Measurements from ENCODE around the gene IKBKE.

The IKBKE gene

DNA sequence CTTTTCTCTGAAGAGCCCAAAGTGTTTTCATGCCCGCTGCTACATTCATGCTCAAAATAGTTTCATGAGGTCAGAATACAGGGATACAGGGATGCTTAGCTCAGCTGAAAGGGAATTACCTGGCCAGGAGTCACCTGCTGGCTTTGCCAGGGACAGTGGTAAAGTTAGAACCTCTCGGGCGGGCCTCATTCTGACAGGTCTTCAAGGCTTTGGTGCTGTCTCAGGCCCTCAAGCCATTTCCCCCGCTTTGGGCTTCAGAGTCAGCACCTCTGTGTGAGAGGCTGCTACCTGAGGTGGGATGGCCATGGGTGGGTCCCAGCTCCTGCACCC lies 42.5 kb downstream of the IKBKE start:
- no peak for DNase-seq (ENCODE audit: low read depth)

DNA sequence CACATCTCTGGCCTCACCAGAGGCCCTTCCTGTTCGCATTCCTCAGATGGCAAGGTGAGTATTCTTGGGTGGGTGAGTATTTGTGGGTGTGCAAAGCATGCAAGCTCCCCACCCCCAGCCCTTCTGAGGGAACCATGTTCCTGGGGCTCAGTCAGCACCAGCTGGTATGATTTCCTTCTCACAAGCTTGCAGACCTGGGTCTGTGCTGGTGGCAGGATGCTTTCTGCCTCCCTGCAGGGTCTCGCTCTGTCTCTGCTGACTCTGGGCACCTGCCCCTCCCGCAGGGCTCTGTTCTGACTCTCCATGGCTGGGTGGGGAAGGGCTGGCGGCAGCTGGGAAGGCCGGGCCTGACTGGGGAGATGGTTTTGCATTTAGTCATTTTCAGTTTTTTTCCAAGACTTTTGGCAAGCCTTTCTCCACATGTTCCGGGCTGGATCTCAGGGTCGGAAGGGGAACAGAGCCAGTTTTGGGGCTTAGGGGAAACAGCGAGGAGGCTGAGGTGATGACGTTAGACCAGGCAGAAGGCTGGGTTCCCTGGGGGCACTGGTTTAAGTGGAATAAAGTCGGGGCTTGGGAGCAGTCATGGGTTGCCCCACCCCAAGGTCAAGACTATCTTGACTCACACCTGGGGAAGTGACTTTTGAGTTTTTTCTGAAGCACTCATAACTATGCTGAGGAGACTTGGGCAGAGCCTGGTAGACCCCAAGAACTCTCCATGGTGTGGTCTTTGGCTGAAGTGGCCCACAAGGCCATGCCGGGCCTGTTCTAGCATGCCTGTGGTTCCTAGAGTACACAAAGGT lies 43.2 kb downstream of the IKBKE start:
- no peak for DNase-seq (ENCODE audit: low read depth)

DNA sequence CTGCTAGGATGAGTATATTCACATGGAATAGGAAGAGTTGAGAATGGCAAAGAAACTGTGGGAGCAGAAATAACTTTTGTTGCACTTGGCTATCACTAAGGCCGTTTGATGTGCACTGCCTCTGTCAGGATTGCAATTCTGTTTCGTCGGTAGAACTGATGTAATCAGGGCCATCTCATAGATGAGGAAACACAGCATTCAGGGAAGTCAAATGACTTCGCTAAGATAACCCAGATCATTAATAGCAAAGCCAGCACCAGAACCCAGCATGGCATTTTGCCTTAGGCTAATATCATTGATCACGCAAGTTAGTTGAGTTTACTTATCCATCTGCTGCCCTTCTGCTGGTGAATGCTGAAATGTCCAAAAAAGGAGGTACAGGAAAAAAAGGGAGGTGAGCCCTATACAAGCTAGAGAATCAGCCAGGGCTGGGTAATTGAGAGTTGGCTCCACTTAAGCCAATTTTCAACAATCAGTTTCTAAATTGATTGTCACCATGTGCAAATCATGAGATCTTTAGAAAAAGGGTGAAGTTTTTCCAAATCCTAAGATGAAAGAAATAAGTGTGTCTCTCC lies 44.6 kb downstream of the IKBKE start:
- no peak for DNase-seq (ENCODE audit: low read depth)

GRCh38 chr1:206516728-206516990 lies 46.4 kb downstream of the IKBKE start:
- no peak for DNase-seq (ENCODE audit: low read depth)

DNA sequence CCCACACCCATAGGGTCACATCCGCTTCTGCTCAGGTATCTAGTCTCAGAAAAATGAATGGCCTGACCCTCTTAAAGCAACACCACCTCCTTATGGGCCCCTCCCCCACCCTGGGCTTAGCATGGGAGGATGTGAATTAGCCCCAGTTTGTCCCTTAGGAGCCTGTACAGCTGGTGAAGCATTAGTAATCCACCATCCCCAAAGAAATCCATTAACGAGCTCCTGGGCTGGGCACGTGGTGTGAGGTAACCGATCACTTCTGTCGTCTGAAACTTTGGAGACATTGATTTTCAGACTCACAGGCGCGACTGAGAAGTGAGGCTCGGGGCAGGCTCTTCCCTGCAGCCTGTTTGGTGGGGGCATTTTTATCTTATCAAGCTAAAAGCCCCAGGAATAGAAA lies 47.5 kb downstream of the IKBKE start:
- DNase-seq (ENCODE audit: low read depth): no peak

DNA sequence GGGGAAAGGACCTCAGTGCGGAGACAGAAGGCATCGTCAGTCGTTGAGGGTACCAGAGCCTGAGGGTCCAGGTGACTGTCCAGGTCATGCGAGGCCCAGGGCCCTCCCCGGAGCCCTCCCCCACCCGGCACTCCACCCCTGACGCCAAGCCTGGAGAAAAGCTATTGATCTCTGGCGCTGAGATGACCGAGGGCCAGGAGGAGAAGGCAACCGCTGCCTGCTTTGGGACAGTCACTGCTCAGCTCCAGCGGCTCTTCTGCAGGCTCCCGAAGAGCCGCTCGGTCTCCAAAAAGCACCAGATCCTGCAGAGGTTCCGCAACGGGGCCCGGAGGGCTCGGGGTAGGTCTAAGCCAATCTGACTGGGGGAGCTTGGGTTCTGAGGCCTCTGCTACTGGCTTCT lies 47.9 kb downstream of the IKBKE start:
- no peak for DNase-seq (ENCODE audit: low read depth)

DNA sequence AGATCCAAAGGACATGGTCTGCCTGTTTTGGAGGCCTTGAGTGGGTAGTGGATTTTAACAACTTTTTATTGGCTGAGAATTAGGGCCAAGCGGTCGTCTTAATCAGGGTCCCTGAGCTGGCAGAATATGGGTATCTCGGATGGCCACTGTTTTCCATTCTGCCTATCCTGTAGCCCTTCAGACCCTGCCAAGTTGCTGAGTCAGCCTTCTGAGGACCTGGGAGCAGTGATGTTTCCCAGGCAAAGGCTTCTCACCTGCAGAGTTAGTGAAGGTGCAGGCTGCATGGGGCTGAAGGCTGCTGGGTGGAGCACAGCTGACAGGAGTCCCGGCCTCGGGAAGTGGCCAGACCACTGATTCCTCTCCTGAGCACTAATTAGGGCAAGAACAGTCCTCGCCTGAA lies 48.5 kb downstream of the IKBKE start:
- no peak for DNase-seq (ENCODE audit: low read depth)

DNA sequence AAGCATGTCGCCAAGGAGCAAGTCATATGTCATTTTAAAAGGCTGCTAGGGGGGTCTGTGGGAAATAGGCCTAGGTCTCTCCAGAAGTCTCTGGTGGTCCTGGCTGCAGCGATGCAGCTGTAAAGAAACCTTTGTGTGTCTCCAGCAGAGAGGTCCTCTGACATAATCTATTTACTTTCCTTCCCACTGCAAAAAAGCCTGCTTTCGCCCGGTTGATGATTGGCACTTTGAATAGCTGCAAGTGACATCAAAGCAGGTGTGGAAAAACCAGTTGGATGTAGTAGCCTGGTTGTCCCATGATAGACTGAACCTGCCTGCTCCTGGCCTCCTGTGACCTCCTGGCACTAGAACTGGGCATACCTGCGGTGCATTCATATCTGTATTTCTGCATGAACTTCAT lies 50.9 kb downstream of the IKBKE start:
- no peak for DNase-seq (ENCODE audit: low read depth)

DNA sequence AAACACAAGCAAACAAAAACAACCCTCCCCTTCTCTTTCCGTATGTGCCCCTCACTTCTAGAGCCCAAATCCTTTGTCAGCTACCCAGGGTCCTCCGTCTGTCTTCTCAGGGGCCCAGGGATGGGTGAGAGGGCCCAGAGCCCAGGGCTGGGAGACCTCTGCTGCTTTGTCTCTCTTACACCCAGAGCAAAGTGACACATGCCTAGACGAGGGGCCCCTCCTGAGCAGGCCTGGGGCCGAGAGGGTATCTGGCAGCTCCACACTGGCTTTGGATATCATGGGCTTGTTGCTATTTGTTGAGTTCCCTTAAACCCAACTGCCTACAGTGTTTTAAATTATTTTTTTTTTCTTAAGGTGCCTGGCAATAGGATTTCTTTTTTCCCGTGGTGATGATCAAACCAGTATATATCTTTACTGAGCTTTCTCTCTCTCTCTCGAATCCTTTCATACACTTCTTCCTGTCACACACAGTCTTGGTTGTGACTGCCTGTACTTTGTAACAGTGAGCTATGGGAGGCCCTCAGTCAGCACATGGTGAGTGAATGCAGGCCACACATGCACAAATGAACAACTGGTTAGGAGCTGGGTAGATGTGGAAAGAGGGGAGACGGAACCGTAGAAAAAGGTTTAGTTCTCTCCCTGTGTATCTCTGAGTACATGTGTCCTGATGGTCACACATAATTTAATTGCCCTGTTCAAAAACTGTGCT lies 51.6 kb downstream of the IKBKE start:
- DNase-seq (ENCODE audit: low read depth): no peak

DNA sequence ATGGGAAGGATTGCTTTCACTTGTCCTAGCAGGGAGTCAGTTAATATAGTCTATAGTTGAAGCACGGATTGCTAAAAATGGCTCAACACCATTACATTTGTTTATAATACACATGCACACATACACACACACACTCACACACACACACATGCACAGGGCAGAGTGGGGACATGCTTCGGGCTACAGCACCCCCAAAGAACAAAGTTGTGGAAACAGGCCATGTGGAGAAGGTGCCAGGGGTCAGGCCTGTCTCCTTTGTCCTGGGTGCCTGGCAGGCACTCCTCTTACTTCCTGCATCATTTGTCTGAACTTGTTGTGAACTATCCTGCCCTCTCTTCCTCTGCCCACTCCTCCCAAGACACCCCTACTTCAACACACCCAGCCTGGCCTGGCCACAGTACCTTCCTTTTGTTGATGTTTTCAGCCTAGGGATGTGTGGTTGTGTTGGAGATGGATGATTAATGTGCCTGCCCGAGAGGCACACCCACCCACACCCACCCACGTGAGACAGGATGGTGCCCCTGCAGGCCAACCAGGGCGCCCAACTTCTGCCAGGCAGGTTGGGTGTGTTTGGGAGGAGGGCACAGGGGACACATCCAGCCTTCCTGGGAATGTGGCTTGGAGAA lies 54.6 kb downstream of the IKBKE start:
- DNase-seq (ENCODE audit: low read depth): no peak

- DNase-seq (ENCODE audit: low read depth): no peak
These were observed 56.0 kb downstream of the IKBKE start for GRCh38 chr1:206526064-206526911.

DNA sequence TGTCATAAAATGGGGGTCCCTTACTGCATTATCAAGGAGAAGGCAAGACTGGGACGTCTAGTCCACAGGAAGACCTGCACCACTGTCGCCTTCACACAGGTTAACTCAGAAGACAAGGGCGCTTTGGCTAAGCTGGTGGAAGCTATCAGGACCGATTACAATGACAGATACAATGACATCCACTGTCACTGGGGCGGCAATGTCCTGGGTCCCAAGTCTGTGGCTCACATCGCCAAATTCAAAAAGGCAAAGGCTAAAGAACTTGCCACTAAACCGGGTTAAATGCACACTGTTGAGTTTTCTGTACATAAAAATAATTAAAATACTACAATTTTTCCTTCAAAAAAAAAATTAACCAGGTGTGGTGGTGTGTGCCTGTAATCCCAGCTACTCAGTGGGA lies 59.1 kb downstream of the IKBKE start:
- DNase-seq (ENCODE audit: low read depth): no peak

DNA sequence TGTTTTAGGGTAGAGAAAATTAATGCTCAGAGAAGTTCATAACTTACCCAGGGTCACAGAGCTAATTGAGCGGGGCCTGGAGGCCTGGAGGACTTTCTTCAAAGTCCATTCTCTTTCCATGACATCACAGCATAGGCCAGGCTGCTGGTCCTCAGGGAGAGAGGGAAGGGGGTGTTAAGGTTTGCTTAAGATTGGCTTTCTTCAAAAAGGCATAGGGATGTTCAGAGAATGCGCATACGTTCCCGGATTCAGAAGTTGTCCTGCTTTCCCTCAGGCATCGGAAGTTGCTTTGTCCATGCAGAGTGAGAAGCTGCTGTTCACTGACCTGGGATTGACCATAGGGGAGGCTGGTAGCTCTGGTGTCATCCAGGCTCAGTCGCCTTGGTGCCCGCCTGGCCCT lies 62.1 kb downstream of the IKBKE start:
- DNase-seq (ENCODE audit: low read depth): no peak

DNA sequence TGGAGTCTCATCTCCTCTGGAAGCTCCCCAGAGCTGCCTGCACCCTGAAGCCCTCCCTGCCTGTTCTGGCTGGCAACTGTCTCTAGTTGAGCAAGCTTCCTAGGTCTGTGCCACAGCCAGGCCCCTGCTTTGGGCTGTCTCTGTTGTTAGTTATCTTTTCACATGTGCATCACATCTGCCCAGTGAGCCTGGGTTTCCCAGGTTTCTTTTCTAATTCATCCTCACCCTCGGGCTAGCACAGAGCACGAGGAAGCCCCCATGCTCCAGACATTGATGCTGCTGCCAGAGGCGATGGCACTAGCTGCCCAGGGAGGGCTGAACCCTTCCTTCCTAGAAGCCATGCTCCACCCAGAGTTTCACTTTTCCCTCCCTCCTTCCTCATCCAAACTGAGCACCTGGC lies 64.3 kb downstream of the IKBKE start:
- DNase-seq (ENCODE audit: low read depth): no peak

DNA sequence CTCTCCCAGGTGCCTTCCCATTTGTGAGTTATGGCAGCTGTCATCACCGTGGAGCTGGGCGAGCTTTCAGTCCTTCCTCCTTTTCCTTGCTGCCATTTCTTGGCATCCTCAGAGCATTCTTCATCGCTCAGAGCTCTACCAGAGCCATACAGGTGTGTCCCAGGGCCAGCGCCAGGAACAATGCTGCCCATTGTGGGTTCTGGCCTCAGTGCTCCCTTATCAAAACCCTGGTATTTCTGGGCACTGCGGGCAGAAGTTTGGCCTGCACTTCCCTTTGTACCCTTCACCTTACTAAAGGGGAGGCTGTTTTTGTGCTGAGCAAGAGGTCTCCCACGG lies 65.5 kb downstream of the IKBKE start:
- DNase-seq (ENCODE audit: low read depth): no peak

DNA sequence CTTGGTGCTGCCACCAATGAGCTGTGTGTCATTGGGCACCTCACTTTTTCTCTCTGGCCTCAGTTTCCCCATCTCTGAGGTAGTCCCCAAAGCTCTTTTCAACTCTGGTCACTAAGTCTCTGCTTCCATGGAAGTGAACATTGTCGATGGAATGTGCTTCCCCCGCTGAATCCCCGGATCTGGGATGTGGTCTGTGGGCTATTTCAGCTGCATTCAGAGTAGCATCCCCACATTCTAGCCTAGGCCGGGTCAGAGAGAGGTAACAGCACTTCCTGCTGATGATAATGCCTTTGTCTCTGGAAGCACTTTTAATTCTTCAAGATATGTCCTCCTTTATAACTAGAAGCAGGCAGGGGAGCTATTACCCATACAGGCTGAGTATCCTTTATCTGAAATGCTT lies 66.9 kb downstream of the IKBKE start:
- DNase-seq (ENCODE audit: low read depth): no peak

- no peak for DNase-seq (ENCODE audit: low read depth)
These were observed 68.0 kb downstream of the IKBKE start for GRCh38 chr1:206538086-206538770.

DNA sequence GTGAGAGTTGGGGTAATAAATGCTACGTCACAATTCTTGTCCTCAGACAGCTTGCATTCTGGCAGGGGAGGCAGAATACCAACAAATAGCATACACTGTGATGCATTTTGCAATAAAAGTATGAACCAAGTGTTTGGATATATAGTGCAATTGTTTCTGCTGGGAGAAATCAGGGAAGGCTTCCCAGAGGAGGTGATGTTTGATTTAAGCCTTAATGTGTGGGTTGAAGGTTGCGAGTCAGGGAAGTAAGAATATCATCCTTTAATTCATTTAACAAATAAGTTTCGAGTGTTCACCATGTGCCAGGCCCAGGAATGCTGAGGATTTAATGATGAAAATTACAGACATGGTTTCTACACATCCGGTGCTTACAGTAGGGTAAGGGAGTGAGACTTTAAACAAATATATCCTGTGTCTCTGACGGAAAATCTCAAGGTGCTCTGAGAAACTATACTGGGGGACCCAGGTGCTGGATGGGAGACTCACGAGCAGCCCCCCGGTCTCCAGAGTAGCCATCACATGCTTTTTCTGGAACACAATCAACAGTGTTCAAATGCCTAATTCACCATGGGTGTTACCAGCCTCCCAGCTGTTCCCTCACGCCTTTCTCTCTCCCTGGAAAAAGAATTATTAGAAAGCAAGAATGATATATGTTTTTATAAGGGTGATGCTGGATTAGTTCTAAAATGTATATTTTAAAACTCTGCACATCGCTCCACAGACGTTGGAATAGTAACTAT lies 68.8 kb downstream of the IKBKE start:
- no peak for DNase-seq (ENCODE audit: low read depth)

GRCh38 chr1:206540044-206540780 lies 69.9 kb downstream of the IKBKE start:
- no peak for DNase-seq (ENCODE audit: low read depth)

GRCh38 chr1:206541236-206541833 lies 71.1 kb downstream of the IKBKE start:
- DNase-seq (ENCODE audit: low read depth): no peak
